ENCODE measurements around the gene PDPK1.

PDPK1 gene

DNA sequence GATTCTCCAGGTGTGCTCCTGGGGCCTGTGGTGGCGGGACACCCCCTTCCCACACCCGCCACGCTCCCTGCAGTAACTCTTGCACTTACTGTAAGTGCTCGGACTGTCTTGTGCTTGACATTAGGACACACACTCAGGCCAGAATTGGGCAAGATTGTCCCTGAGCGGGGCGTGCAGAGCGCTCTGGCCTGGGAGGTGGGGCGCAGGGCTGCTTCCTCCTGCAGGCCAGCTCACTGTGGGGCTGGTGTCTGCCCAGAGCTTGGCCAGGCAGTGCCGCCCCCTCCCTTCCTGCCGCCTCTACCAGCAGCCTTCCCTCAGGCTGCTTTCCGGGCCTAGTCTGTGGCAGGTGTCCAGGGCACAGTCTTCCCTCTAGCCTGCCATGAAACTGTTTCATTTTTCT, 30.2 kb upstream of the PDPK1 start:
- DNase-seq, result no peak

DNA sequence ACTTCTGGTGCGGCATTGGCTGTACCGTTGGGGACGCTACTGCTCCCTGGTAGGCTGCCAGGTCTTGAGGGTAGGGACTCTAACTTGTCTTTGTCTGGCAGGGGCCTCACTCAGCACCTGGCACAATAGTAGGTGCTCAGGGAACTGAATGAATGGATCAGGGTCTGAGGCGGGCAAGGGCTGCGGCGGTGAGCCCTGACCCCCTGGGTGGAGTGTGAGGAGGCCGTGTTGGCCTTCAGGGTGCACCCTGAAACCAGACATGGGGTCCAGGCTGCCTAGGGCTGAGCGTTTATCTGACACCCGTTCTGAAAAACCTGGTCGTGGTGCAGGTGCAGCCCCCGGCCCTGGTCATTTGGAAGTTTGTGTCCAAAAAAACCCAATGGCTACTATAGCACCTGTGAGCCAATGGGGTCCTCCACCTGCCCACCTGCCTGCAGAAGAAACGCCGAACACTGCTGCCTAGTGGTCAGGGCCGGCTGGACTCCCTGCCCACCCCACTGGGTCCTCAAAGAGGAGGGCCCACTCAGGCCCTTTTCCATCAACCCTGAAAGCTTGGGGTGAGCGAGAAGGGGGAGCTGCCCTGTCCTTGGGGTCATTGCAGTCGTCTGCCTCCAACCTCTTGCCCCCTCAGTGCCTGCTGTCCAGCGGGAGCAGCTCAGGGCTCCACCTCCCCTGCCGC, 29.0 kb upstream of the PDPK1 start:
- no peak for DNase-seq

DNA sequence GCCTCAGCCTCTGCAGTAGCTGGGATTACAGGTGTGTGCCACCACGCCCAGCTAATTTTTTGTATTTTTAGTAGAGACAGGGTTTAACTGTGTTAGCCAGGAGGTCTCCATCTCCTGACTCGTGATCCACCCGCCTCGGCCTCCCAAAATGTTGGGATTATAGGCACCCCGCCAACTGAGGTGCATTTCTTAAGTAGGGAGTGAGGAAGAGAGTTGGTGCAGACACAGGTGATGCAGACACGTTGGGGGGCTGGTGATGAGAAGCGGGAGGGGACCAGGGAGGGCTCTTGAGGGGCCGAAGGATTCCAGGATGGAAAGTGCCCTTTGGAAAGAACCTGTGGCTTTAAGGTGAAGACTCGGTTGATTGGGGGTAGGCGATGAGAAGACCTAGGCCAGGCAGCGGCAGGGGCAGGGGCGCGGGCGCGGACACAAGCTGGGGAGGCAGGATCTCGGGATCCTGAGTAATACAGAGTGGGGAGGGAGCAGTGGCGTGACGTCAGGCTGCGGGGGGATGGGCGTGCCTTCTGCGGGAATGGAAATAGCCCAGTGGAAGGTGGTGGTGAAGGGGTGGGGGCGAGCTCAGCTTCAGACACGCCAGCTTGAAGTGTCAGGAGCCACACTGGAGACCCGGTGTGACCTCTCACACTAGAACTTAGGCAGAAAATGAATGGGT, 26.6 kb upstream of the PDPK1 start:
- DNase-seq, result no peak

DNA sequence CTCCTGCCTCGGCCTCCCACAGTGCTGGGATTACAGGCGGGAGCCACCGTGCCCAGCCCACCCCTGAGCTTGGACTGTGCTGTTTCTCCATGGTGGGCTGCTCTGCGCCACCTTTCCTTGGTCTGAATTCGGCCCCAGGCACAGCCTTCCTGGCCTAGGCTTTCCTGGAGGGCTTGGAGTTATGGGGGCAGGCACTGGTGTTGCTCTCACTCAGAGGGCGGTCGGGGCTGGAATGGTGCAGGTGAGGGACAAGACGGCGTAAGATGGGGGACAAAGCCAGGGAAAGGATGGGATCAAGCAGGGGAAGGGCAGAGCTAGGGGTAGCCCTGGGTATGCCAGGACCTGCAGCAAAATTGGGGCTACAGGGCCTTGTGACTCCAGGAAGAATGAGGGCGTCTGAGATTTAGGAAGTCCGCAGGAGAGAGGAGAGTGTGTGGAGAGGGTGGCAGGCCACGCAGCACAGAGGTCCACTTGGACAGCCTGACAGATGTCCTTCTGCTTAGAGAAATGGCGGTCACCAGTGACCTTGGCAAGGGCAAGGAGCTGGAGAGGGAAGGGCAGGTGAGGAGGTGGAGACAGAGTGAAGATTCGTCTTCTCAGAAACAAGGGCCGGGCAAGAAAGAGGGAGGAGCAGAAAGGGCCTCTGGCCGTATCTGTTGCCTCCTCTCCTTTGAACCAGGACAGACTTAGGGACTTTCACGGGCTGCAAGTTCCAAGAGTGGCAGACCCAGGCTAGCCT, 25.7 kb upstream of the PDPK1 start:
- DNase-seq, result no peak

DNA sequence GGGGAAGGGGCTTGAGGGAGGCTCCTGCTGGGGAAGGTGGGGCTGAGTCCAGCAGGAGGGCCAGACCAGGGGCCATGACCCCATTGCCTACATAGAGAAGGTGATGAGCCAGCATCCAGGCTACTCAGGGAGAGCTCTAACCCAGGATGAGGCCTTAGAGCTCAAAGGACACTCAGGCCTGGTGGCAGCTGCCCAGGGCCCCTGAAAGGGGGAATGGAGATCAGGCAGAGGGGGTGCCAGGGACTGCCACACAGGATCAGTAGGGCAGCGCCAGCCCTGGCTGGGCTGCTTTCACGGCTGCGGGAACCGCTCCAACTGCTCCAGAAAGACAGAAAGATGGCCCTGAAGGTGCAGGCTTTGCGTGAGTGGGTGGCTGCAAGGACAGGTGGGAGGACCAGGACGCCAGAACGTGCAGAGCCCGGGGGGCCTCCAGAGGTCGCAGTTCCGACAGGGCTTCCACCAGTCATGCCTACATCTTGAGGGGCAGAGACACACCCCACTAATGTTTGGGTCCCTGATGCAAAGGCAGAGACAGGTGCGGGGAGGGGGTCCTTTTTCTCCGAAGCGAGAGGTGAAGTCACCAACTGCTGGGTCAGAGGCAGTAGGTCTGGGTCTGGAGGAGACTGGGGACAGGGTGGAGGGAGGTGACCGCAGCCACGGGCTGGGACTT, 25.0 kb upstream of the PDPK1 start:
- no peak for DNase-seq

DNA sequence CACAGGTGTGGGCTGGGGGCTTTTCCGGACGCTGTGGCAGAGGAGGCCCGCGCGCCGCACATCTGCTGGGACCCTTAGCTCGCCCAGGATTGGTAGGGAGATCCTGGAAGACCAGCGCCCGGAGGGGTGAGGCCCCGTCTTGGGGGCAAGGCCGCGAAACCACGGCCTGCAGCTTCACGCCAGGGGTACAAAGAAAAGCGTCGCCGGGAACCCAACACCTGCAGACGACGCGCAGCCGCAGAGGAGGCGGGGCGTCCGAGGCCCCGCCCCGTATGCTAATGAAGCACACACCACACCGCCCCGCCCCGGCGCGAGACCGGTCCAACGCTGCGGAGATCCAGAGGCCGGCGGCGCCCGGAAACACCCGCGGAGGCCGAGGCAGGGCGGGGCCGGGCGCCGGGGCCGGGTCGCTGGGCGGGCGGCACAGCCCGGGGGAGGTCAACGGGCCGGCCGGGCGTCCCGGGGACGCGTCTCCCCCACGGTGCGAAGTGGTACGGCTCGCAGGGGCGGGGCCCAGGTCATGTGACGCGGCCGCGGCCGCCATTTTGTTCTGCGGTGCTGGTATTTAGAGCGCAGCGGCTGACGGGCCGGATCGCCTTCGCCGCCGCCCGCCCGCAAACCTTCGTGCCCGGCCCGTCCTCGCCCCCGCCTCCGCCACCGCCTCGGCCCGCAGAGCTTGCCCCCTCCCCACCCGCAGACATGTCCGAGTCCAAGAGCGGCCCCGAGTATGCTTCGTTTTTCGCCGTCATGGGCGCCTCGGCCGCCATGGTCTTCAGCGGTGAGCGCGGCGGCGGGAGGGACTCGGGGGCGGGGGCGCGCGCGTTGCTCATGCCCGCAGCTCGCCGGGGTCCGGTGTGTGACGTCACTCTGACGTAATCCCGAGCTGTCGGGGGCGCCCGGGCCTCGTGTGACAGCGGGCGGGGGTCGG, 24.2 kb upstream of the PDPK1 start, which contains the start of gene ATP6V0C:
Gene ATP6V0C, plus strand, starts transcription at position 548 of the 928 bp plus-strand sequence. Its CDS starts 152 bp downstream, at position 700.
- peak; percentile 90 to 91 for DNase-seq

DNA sequence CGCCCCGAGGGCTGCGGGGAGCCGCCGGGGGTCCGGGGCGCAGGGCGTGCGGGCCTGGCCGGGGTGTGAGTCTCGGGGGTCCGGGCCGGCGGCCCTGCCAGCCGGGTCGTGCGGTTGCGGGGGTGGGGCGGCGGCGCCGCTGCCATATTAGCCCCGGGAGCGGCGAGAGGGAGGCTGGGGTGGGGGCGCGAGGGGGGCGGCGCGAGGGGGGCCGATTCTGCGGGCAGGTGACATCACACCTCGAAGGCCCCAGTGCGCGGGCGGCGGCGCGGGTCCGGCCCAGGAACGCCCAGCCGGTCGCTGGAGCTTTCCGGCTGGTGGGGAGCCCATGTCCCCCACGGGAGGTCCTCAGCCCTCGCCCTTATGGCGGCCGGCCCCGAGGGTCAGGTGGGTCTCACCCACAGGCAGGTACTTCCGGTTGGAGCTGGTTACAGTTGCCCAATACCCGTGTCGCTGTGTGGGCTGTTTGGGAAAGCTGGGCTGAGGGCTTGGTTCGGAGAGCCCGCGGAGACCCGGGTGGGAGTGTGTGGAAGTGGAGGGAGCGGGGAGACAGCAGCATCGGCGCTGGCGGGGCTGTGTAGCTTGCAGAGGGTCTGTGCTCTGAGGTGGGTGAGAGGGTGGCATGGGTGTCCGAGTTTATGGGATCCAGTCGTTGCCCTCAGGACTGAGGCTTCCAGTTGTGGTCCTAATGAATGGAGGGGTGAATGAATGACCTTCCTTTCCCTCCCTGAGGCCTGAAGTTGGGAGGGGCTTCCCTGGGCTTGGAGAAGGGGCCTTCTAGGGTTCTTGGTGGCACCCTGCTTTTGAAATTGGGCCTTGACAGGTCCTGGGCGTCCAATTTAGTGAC, 23.3 kb upstream of the PDPK1 start:
- peak; percentile 40 to 43 for DNase-seq

DNA sequence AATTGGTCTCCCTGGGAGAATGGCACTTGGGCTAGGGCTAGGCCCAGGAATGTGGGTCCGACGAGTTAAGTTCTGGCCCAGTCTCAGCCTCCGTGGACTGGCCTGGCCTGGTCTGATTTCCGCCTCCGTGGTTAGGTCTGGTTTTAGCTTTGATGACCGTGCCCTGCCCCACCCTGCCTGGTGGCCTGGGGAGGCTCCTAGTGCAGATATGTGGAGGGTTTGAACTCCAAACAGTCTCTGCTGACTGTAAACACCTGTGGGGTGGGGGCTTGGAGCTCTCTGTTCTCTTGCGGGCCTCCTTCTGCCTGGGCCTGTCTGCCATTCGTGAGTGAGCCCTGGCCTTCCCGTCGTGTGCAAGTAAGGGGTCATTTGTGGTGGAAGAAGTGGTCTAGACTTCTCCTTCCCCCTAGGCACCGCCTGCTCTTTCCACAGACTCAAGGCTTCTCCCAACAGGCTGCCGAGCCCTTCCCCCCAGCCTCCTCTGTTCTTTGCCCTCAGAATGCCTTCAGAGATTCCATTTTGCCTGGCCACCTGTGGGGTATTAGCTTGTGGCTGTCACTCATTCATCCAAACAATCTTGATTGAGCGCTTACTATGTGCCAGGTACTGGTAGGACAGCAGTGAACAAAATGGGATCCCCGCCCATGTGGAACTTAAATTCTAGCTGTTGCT, 22.5 kb upstream of the PDPK1 start:
- DNase-seq, result no peak

DNA sequence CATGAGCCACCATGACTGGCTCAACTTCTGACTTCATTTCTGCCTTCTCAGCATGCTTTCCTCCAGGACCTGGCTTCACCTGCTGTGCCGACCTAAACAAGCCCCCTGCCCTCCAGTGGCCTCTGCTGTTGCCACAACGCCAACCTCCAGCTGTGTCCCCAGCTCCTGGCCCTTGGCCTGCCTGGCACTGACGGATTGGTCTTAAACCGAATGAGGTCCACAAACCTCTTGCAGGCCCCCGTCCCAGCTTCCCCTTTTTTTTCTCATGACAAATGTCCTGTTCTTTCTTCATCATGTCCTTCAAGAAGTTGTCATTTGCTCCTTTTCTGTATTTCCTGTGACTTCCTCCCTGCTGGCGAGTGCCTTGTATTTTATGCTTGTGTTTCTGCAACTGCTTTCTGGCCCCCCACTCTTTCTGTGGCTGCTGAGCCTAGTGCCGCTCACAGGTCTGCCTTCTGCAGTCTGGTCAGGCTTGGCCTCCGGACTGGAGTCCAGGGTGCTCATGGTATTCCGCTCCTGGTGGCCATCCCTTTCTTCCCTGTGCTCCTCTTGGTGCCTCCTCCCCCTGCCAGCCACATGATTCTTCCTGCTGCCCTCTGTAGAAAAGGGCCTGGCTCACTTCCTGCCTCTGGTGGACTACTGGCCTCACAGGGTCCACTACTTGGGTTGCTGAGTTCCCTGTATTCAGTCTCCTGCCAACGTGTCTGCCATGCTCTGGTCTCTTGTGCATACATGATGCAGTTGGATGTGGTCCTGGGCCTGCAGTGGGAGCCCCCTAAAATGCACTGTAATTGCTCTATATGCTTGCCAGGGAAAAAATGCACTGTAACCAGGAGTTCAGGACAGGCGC, 21.2 kb upstream of the PDPK1 start:
- DNase-seq, result no peak

DNA sequence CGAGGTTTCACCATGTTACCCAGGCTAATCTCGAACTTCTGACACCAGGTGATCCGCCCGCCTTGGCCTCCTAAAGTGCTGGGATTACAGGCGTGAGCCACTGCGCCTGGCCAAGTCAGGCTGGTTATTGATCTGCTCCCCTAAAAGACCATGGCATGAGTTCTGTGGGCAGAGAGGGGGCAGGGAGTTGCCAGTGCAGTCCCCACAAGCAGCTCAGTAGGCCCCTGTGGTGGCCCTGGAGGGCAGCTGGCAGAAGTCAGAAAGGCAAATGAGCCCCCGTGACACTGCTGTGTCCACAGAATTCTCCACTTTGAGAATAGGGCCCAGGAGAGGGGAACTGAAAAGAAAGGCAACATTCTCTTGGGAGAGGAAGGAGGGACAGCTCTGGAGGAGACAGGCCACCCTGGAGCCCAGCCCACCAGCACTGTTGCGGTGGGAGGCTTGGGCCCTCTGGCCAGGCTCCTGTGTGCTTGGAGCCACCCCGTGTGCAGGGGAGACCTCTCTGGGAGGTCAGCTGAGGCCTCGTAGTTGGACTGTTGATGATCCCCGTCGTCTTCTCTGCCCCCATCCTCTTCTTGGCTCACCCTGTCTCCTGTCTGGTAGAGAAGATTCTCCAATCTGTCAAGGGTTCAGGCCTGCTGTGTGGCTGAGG, 19.7 kb upstream of the PDPK1 start:
- no peak for DNase-seq

DNA sequence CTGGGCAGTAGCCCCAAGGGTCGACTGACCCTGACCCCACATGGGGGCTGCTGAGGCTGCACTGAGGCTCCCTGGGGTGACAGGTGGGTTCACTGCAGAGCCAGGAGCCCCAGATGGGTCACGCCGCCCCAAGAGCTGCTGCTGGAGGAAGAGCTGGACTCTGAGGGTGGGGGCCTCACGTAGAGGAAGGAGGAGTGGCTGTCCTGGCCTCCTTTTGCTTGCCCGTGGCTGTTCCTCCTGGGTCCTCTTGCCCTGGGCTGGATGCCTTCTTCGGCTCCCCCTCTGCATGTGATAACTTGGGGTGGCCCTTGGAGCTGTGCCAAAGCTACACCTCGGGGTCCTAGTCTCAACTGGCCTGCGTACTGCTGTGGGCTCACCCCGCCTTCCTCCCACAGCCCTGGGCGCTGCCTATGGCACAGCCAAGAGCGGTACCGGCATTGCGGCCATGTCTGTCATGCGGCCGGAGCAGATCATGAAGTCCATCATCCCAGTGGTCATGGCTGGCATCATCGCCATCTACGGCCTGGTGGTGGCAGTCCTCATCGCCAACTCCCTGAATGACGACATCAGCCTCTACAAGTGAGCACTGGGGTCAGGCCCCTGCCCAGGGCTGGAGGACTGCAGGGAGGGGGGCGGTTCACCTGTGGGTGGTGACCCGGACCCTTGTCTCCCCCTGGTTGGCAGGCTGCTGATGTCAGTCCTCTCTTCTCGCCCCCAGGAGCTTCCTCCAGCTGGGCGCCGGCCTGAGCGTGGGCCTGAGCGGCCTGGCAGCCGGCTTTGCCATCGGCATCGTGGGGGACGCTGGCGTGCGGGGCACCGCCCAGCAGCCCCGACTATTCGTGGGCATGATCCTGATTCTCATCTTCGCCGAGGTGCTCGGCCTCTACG, 18.8 kb upstream of the PDPK1 start:
- no peak for DNase-seq

DNA sequence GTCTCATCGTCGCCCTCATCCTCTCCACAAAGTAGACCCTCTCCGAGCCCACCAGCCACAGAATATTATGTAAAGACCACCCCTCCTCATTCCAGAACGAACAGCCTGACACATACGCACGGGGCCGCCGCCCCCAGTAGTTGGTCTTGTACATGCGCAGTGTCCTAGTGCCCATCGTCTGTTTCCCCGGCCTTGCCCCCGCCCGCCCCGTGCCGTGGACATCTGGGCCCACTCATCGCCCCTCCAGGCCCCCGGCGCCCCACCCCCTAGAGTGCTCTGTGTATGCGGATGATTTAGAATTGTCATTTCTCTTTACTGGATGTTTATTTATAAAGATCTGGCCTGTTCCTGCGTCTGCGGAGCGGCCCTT, 18.1 kb upstream of the PDPK1 start:
- DNase-seq, result no peak

DNA sequence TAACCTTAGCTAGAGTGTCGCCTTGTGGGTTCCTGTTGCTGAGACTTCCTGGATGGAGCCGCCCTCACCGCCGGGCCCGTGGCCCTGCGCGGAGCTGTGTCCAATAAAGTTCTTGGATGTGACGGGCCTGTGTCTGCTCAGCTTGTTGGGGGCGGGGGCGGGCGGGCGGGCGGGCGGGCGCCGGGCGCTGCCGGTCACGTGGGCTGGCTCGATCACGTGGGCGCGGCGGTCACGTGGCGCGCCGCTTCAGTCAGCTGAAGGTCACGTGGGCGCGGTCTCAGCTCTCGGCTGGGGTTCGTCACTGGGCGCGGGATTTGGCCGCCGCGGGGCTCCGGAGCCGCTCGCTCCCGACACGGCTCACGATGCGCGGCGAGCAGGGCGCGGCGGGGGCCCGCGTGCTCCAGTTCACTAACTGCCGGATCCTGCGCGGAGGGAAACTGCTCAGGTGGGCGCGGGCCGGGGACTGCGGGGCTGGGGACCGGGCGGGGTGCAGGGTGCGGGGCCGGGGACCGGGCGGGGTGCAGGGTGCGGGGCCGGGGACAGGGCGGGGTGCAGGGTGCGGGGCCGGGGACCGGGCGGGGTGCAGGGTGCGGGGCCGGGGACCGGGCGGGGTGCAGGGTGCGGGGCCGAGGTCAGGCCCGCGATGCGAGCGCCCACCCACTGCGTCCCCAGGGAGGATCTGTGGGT, 17.6 kb upstream of the PDPK1 start, which contains the start of gene AMDHD2:
Gene AMDHD2, plus strand, starts transcription at position 275 of the 687 bp plus-strand sequence. Its CDS starts 88 bp downstream, at position 363.
- DNase-seq, result peak; percentile 90 to 92

DNA sequence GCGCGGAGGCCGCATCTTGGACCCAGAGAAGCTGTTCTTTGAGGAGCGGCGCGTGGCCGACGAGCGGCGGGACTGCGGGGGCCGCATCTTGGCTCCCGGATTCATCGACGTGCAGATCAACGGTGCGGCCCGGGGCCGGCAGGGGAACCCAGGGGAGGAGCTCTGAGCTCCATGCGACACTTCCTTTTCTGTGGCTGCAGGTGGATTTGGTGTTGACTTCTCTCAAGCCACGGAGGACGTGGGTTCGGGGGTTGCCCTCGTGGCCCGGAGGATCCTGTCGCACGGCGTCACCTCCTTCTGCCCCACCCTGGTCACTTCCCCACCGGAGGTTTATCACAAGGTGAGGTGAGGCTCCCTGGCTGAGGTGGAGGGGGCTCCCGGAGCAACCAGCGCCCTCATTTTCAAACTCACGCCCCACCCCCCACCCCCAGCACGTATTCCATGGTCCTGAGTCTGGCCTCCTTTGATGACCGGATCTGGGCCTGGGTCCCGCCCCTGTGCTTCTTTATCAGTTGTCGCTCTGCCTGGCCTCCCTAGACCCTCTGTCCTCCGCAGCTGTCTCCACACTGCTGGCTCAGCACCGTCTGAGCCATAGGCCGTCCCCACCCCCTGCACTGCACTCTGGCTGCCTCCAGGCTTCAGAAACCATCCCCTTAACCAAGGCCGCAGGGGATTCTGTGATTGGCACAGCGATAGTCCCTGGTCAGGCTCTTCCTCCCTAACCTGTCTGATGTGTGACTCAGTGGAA, 16.9 kb upstream of the PDPK1 start:
- DNase-seq, result peak; percentile 47 to 53

DNA sequence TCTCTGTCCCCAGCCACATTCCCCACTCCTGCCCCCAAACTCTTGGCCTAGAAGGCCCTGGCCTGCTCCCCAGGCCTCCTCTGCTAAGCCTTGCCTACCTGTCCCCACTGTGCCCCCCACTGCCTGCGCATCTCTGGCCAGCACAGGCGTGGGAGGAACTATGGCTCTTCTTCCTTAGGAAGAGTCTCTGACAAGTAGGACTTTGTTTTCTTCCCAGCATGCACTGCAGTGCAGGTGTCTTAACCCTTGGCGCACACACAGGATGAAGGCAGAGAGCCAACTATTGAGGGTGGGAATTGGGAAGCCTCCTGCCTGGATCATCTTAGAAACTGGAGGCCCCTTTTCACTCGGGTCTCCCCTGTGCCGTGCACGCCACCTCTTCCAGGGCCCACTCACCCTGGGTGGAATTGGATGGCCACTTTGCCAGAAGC, 14.0 kb upstream of the PDPK1 start:
- DNase-seq, result no peak

DNA sequence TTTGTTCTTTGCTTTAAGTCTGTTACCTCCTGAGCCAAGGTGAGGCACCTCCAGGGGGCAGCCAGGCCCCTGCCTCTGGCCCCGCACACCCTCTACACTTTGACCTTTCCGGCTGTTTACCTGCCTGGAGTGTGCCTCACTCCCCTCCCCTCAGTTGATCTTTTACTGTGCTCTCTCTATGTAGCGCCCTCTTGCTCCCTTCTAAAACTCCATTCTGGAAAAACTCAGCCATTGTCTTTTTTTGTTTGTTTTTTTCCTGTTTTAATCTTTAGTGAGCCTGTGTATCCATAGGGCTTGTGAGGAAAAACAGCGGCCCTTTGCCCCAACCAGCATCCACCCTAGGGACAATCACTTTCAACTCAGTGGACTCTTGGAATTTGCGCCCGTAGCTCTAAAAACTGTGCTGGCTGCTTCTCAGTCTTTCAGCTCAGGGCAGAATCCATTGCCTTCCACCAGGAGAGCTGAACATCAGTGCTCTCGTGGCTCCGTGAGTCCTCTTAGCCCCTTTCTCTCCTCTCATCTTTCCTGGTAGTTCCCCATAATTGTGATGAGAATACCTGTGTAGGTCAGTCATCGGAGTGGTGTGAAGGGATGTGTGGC, 13.4 kb upstream of the PDPK1 start:
- DNase-seq, result no peak

All from stimulated activated CD4-positive, alpha-beta T cell treated with anti-CD3 and anti-CD28 coated beads, Interleukin-2, amount 100 ng/mL, for 24 hours (primary cell).